Breast epithelium (tissue), 3 donors: ENCODE data around the gene RERG.

Experiments
- CTCF ChIP-seq, 3 donors: fragments of 450-650 bp; IDR thresholded peaks; one replicate each; pipeline ENCODE4 v1.5.1; 2016 to 2017; ENCODE audit warnings: antibody characterized with exemption in 3 of 3, mild to moderate bottlenecking in 3 of 3, moderate library complexity in 3 of 3
- POLR2A ChIP-seq: fragments of 450-650 bp; IDR thresholded peaks from one replicate; pipeline ENCODE4 v1.6.1; 2016; ENCODE audit warnings: antibody characterized with exemption, mild to moderate bottlenecking, moderate library complexity
- POLR2AphosphoS5 ChIP-seq, 3 donors: sonication (generic); formaldehyde crosslinking; IDR thresholded peaks; one replicate each; pipeline ENCODE4 v1.6.1; 2017; ENCODE audit warnings: antibody characterized with exemption in 3 of 3

- no peak for TF ChIP-seq POLR2A
- TF ChIP-seq CTCF (IDR thresholded peaks at IDR 0.05): peak in 1 of 3 donors; percentile 29
- TF ChIP-seq POLR2AphosphoS5 (IDR thresholded peaks at IDR 0.05): no peak
These were observed 49.0 kb downstream of the RERG start for GRCh38 chr12:15172060-15172822.
